Keratinocyte (primary cell): Measurements from ENCODE around the gene ELMO3. TPM values are rescaled to one million over a fixed set of nuclear protein-coding genes. Genes with fewer than 3 reads are reported as not detected.

Source experiments
- DNase-seq: peaks from one replicate; pipeline ENCODE4 v3.0.0-alpha.2; 2011; ENCODE audit warnings: low read depth, missing footprints, low spot score
- FAIRE-seq: peaks from 2 replicates; lab custom pipeline; 2011; peaks lifted over from hg19 to GRCh38; lab: Jason Lieb, UNC
- H2AFZ ChIP-seq: 2 replicates; pipeline ENCODE4 v1.6.0; 2012; ENCODE audit warnings: low read length, control low read depth, inconsistent platforms; ENCODE audit not compliant: control insufficient read depth
- H3K27ac ChIP-seq: 2 replicates; pipeline ENCODE4 v1.5.1; 2011; ENCODE audit warnings: low read length; ENCODE audit not compliant: control insufficient read depth, insufficient read depth
- H3K27me3 ChIP-seq: 3 replicates; pipeline ENCODE4 v1.6.0; 2011; ENCODE audit warnings: low read length; ENCODE audit not compliant: control insufficient read depth, insufficient read depth; ENCODE audit errors: extremely low read depth
- H3K36me3 ChIP-seq, 2 experiments: 2 replicates in 1 of 2; 3 replicates in 1 of 2; pipeline ENCODE4 v1.5.1; 2011; ENCODE audit warnings: low read length in 2 of 2, mild to moderate bottlenecking in 1 of 2; ENCODE audit not compliant: control insufficient read depth in 2 of 2, insufficient read depth in 2 of 2; ENCODE audit errors: extremely low read depth in 1 of 2
- H3K4me1 ChIP-seq: 3 replicates; pipeline ENCODE4 v1.5.1; 2011; ENCODE audit warnings: low read length; ENCODE audit not compliant: control insufficient read depth, insufficient read depth; ENCODE audit errors: extremely low read depth
- H3K4me2 ChIP-seq: 3 replicates; pipeline ENCODE4 v1.6.0; 2011; ENCODE audit warnings: low read depth, low read length; ENCODE audit not compliant: control insufficient read depth, insufficient read depth; ENCODE audit errors: extremely low read depth
- H3K4me3 ChIP-seq, 3 experiments: fragments of 200-600 bp in 1 of 3; sonication (generic) in 1 of 3; 2 replicates in 2 of 3; 3 replicates in 1 of 3; pipeline ENCODE4 v1.5.1; 2011 to 2016; ENCODE audit warnings: low read length in 3 of 3, mild to moderate bottlenecking in 3 of 3, control low read depth in 2 of 3, inconsistent platforms in 1 of 3, low read depth in 1 of 3, mixed read lengths in 1 of 3, mixed run types in 1 of 3, moderate library complexity in 1 of 3; ENCODE audit not compliant: control insufficient read depth in 2 of 3, insufficient read depth in 2 of 3; ENCODE audit errors: extremely low read depth in 1 of 3
- H3K79me2 ChIP-seq: 2 replicates; pipeline ENCODE4 v1.6.0; 2012; ENCODE audit warnings: low read length; ENCODE audit not compliant: control insufficient read depth, insufficient read depth
- H3K9ac ChIP-seq: 3 replicates; pipeline ENCODE4 v1.6.0; 2011; ENCODE audit warnings: low read length; ENCODE audit not compliant: control insufficient read depth, insufficient read depth; ENCODE audit errors: extremely low read depth
- H3K9me1 ChIP-seq: 3 replicates; pipeline ENCODE4 v1.6.0; 2011; ENCODE audit warnings: low read length; ENCODE audit not compliant: control insufficient read depth, insufficient read depth; ENCODE audit errors: extremely low read depth
- H3K9me3 ChIP-seq: 2 replicates; pipeline ENCODE4 v1.5.1; 2012; ENCODE audit warnings: low read depth, low read length; ENCODE audit not compliant: control insufficient read depth
- H4K20me1 ChIP-seq: 3 replicates; pipeline ENCODE4 v1.6.0; 2011; ENCODE audit warnings: low read length; ENCODE audit not compliant: control insufficient read depth, insufficient read depth; ENCODE audit errors: extremely low read depth
- CTCF ChIP-seq, 3 experiments: IDR thresholded peaks in 1 of 3; conservative IDR thresholded peaks in 1 of 3; optimal IDR thresholded peaks in 1 of 3; 2 replicates in 2 of 3; 3 replicates in 1 of 3; pipeline versions ENCODE3 to v1.5.1; 2011; ENCODE audit warnings: low read length in 3 of 3, mild to moderate bottlenecking in 3 of 3, moderate library complexity in 2 of 3, control low read depth in 1 of 3, inconsistent platforms in 1 of 3; ENCODE audit not compliant: insufficient read depth in 2 of 3; ENCODE audit errors: extremely low read depth in 1 of 3
- EZH2 ChIP-seq: IDR thresholded peaks from one replicate; pipeline ENCODE4 v1.6.1; 2012; ENCODE audit warnings: inconsistent platforms, mild to moderate bottlenecking, low read length, moderate library complexity
- dilution Hi-C: fragments of 300-500 bp; cut with MboI; formaldehyde crosslinking; loops from one replicate; pipeline ENCODE4 v1.7.0; 2020; ENCODE audit warnings: low sequenced_read_pairs; ENCODE audit not compliant: extremely low pct_ligation_motif_present
- polyA plus RNA-seq, 5 experiments: library from polyadenylated mRNA; depleted of rRNA in 3 of 5; stranded (reverse) in 3 of 5; stranded (forward) in 1 of 5; unstranded in 1 of 5; fragments of >200 nt; gene quantifications; 1 replicate in 1 of 5; 2 replicates in 3 of 5; 3 replicates in 1 of 5; pipeline versions ENCODE4 v1.2.1 to v1.2.3, GENCODE V29; 2011 to 2012; ENCODE audit warnings: missing spikeins in 2 of 5, low read depth in 1 of 5, low replicate concordance in 1 of 5

Gene ELMO3
- polyA plus RNA-seq, 1 donor (not counting 4 experiments of a cell fraction or from before 2014, with no cell fraction given), result 21.0 TPM

- Histone ChIP-seq H3K9me1 (peaks cover 3% of the 10 kb centered on the region), H3K9ac (no peak overlapping the region), H4K20me1 (peaks cover 4% of the 10 kb centered on the region), H3K36me3 (peaks cover 29 to 48% of the 10 kb centered on the region in 2 experiments), H3K27me3 (no peaks in the 10 kb centered on the region), H2AFZ (no peak overlapping the region), H3K9me3 (no peaks in the 10 kb centered on the region), H3K4me1 (peaks cover 34% of the 10 kb centered on the region), H3K79me2 (peaks cover 52% of the 10 kb centered on the region), H3K4me2 (no peak overlapping the region), H3K27ac (no peak overlapping the region), H3K4me3 (no peak overlapping the region)
- dilution Hi-C loops, result no loop called here
- TF ChIP-seq CTCF (optimal IDR thresholded peaks at IDR 0.05 in 1 of 3, IDR thresholded peaks at IDR 0.05 in 1 of 3, conservative IDR thresholded peaks at IDR 0.05 in 1 of 3; ENCODE audit: extremely low read depth in 1 of 3, insufficient read depth in 2 of 3, low read length in 3 of 3), result no peak
- TF ChIP-seq EZH2, result no peak
- no peak for DNase-seq
- no peak for FAIRE-seq
Observed at GRCh38 chr16:67195676-67196075, 3.3 kb upstream of the ELMO3 start.

- Histone ChIP-seq H2AFZ (no peak overlapping the region), H4K20me1 (peaks cover 4% of the 10 kb centered on the region), H3K9me1 (peaks cover 4% of the 10 kb centered on the region), H3K27ac (no peak overlapping the region), H3K27me3 (no peaks in the 10 kb centered on the region), H3K9ac (no peak overlapping the region), H3K4me1 (peaks cover 28% of the 10 kb centered on the region), H3K4me2 (no peak overlapping the region), H3K9me3 (no peaks in the 10 kb centered on the region), H3K4me3 (no peak overlapping the region), H3K36me3 (peaks cover 33 to 48% of the 10 kb centered on the region in 2 experiments), H3K79me2 (peaks cover 53% of the 10 kb centered on the region)
- DNase-seq (no peak), FAIRE-seq (no peak)
- dilution Hi-C loops, result no loop called here
- no peak for TF ChIP-seq EZH2
- no peak for TF ChIP-seq CTCF (optimal IDR thresholded peaks at IDR 0.05 in 1 of 3, IDR thresholded peaks at IDR 0.05 in 1 of 3, conservative IDR thresholded peaks at IDR 0.05 in 1 of 3; ENCODE audit: extremely low read depth in 1 of 3, insufficient read depth in 2 of 3, low read length in 3 of 3)
Observed at GRCh38 chr16:67196881-67197280, 2.0 kb upstream of the ELMO3 start.
